PFSK-1 (cell line): ENCODE data around the gene FBXO31.

ENCODE experiments used
- FOXP2 ChIP-seq: optimal IDR thresholded peaks from 2 replicates; pipeline ENCODE3; 2011; ENCODE audit warnings: borderline replicate concordance, control low read depth, inconsistent platforms; ENCODE audit not compliant: insufficient read depth; ENCODE audit errors: extremely low read length, extremely low read depth
- POLR2AphosphoS5 ChIP-seq: IDR thresholded peaks from 2 replicates; pipeline ENCODE4 v1.6.1; 2012; ENCODE audit warnings: low read depth, mild to moderate bottlenecking, control low read depth, low read length, moderate library complexity
- SIN3A ChIP-seq: IDR thresholded peaks from 2 replicates; pipeline ENCODE4 v1.6.1; 2012; ENCODE audit warnings: mild to moderate bottlenecking, low read length, moderate library complexity, borderline replicate concordance; ENCODE audit not compliant: insufficient read depth
- TAF1 ChIP-seq: IDR thresholded peaks from 2 replicates; pipeline ENCODE4 v1.6.1; 2012; ENCODE audit warnings: low read length, control low read depth, borderline replicate concordance; ENCODE audit not compliant: insufficient read depth
- TF ChIP-seq, protein P1 (sequence below), 2 experiments: IDR thresholded peaks; 2 replicates each; pipeline versions ENCODE4 v1.6.1 to v1.8.0; 2011 to 2012; ENCODE audit warnings: low read depth in 2 of 2, low read length in 2 of 2, control low read depth in 1 of 2, inconsistent platforms in 1 of 2, mild to moderate bottlenecking in 1 of 2, moderate library complexity in 1 of 2; ENCODE audit not compliant: insufficient read depth in 1 of 2

FBXO31 gene

GRCh38 chr16:87330646-87331045, 52.9 kb downstream of the FBXO31 start:
- TF ChIP-seq, protein P1, sequence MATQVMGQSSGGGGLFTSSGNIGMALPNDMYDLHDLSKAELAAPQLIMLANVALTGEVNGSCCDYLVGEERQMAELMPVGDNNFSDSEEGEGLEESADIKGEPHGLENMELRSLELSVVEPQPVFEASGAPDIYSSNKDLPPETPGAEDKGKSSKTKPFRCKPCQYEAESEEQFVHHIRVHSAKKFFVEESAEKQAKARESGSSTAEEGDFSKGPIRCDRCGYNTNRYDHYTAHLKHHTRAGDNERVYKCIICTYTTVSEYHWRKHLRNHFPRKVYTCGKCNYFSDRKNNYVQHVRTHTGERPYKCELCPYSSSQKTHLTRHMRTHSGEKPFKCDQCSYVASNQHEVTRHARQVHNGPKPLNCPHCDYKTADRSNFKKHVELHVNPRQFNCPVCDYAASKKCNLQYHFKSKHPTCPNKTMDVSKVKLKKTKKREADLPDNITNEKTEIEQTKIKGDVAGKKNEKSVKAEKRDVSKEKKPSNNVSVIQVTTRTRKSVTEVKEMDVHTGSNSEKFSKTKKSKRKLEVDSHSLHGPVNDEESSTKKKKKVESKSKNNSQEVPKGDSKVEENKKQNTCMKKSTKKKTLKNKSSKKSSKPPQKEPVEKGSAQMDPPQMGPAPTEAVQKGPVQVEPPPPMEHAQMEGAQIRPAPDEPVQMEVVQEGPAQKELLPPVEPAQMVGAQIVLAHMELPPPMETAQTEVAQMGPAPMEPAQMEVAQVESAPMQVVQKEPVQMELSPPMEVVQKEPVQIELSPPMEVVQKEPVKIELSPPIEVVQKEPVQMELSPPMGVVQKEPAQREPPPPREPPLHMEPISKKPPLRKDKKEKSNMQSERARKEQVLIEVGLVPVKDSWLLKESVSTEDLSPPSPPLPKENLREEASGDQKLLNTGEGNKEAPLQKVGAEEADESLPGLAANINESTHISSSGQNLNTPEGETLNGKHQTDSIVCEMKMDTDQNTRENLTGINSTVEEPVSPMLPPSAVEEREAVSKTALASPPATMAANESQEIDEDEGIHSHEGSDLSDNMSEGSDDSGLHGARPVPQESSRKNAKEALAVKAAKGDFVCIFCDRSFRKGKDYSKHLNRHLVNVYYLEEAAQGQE (IDR thresholded peaks at IDR 0.05; ENCODE audit: insufficient read depth in 1 of 2, low read depth in 2 of 2, low read length in 2 of 2) = no peak
- no peak for TF ChIP-seq TAF1
- no peak for TF ChIP-seq POLR2AphosphoS5
- no peak for TF ChIP-seq SIN3A
- TF ChIP-seq FOXP2 = no peak

GRCh38 chr16:87330257-87330624, 53.3 kb downstream of the FBXO31 start:
- TF ChIP-seq FOXP2 (no peak), SIN3A (no peak), TAF1 (no peak), POLR2AphosphoS5 (no peak)
- TF ChIP-seq, protein P1 (IDR thresholded peaks at IDR 0.05; ENCODE audit: insufficient read depth in 1 of 2, low read depth in 2 of 2, low read length in 2 of 2) = no peak

GRCh38 chr16:87329436-87330256, 53.9 kb downstream of the FBXO31 start:
- no peak for TF ChIP-seq POLR2AphosphoS5
- TF ChIP-seq, protein P1 (IDR thresholded peaks at IDR 0.05; ENCODE audit: insufficient read depth in 1 of 2, low read depth in 2 of 2, low read length in 2 of 2) = no peak
- TF ChIP-seq TAF1 = no peak
- no peak for TF ChIP-seq FOXP2
- no peak for TF ChIP-seq SIN3A

DNA sequence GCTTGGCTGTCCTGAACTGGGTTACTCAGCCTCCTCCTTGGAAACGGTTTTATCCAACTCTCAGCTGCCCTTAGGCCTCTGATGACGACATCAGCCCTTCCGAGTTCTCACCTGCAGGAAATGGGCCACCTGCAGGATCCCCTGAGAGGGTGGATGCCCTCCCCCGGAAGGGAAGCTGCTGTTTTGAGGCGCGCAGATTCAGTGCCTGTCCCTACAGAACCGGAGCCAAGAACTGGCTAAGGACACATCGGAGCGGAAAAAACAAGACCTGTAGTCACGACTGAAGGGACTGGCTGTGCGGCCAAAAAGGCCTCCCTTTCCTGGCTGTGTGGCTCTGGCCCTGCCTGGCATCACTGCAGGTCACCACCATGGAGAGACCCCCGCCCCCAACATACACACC, 54.7 kb downstream of the FBXO31 start:
- TF ChIP-seq FOXP2 = no peak
- TF ChIP-seq TAF1 = no peak
- no peak for TF ChIP-seq SIN3A
- TF ChIP-seq, protein P1 (IDR thresholded peaks at IDR 0.05; ENCODE audit: insufficient read depth in 1 of 2, low read depth in 2 of 2, low read length in 2 of 2) = no peak
- no peak for TF ChIP-seq POLR2AphosphoS5
